PC-3 (cell line): ENCODE results near the gene PEX14.

Experiments used
- EZH2 ChIP-seq: fragments of 300-600 bp; sonication (generic); IDR thresholded peaks from one replicate; pipeline ENCODE4 v1.6.1; 2017; ENCODE audit warnings: antibody characterized with exemption, mild to moderate bottlenecking, low read length; ENCODE audit not compliant: unreplicated experiment
- EZH2phosphoT487 ChIP-seq: fragments of 300-600 bp; sonication (generic); IDR thresholded peaks from 2 replicates; pipeline ENCODE4 v1.6.1; 2018; ENCODE audit warnings: mild to moderate bottlenecking, antibody characterized with exemption, low read length, borderline replicate concordance
- TF ChIP-seq, protein P1 (sequence below): fragments of 300-600 bp; sonication (generic); conservative IDR thresholded peaks from 2 replicates; pipeline ENCODE4 v1.5.1; 2017; ENCODE audit warnings: antibody characterized with exemption, low read depth, mild to moderate bottlenecking, low read length

- TF ChIP-seq, protein P1, sequence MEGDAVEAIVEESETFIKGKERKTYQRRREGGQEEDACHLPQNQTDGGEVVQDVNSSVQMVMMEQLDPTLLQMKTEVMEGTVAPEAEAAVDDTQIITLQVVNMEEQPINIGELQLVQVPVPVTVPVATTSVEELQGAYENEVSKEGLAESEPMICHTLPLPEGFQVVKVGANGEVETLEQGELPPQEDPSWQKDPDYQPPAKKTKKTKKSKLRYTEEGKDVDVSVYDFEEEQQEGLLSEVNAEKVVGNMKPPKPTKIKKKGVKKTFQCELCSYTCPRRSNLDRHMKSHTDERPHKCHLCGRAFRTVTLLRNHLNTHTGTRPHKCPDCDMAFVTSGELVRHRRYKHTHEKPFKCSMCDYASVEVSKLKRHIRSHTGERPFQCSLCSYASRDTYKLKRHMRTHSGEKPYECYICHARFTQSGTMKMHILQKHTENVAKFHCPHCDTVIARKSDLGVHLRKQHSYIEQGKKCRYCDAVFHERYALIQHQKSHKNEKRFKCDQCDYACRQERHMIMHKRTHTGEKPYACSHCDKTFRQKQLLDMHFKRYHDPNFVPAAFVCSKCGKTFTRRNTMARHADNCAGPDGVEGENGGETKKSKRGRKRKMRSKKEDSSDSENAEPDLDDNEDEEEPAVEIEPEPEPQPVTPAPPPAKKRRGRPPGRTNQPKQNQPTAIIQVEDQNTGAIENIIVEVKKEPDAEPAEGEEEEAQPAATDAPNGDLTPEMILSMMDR: no peak
- TF ChIP-seq EZH2 (no peak), EZH2phosphoT487 (no peak)
Measured at GRCh38 chr1:10510520-10511493, 36.1 kb downstream of the PEX14 start.
